HFF-Myc (cell line): Measurements from ENCODE around the gene VPS26C.

ENCODE experiments used
- DNase-seq: peaks from one replicate; pipeline ENCODE4 v3.0.0-alpha.2; 2011; ENCODE audit warnings: low read depth; ENCODE audit errors: extremely low read depth
- H3K4me3 ChIP-seq: replicated peaks from 2 replicates; pipeline ENCODE4 v1.5.1; 2011; ENCODE audit warnings: low read depth, mild to moderate bottlenecking, control low read depth, low read length
- TF ChIP-seq, protein P1 (sequence below): IDR thresholded peaks from 2 replicates; pipeline ENCODE4 v1.5.1; 2012; ENCODE audit warnings: mild to moderate bottlenecking, low read depth, low read length, control low read depth; ENCODE audit errors: missing control alignments

Gene VPS26C

GRCh38 chr21:37240978-37241377, 26.2 kb downstream of the VPS26C start:
- no peak overlapping the region for H3K4me3 ChIP-seq
- TF ChIP-seq, protein P1, sequence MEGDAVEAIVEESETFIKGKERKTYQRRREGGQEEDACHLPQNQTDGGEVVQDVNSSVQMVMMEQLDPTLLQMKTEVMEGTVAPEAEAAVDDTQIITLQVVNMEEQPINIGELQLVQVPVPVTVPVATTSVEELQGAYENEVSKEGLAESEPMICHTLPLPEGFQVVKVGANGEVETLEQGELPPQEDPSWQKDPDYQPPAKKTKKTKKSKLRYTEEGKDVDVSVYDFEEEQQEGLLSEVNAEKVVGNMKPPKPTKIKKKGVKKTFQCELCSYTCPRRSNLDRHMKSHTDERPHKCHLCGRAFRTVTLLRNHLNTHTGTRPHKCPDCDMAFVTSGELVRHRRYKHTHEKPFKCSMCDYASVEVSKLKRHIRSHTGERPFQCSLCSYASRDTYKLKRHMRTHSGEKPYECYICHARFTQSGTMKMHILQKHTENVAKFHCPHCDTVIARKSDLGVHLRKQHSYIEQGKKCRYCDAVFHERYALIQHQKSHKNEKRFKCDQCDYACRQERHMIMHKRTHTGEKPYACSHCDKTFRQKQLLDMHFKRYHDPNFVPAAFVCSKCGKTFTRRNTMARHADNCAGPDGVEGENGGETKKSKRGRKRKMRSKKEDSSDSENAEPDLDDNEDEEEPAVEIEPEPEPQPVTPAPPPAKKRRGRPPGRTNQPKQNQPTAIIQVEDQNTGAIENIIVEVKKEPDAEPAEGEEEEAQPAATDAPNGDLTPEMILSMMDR: no peak
- DNase-seq: no peak

GRCh38 chr21:37237764-37238163, 29.4 kb downstream of the VPS26C start:
- DNase-seq: no peak
- TF ChIP-seq, protein P1: no peak
- H3K4me3 ChIP-seq: no peak overlapping the region

GRCh38 chr21:37237346-37237745, 29.8 kb downstream of the VPS26C start:
- TF ChIP-seq, protein P1: no peak
- no peak for DNase-seq
- no peak overlapping the region for H3K4me3 ChIP-seq

DNA sequence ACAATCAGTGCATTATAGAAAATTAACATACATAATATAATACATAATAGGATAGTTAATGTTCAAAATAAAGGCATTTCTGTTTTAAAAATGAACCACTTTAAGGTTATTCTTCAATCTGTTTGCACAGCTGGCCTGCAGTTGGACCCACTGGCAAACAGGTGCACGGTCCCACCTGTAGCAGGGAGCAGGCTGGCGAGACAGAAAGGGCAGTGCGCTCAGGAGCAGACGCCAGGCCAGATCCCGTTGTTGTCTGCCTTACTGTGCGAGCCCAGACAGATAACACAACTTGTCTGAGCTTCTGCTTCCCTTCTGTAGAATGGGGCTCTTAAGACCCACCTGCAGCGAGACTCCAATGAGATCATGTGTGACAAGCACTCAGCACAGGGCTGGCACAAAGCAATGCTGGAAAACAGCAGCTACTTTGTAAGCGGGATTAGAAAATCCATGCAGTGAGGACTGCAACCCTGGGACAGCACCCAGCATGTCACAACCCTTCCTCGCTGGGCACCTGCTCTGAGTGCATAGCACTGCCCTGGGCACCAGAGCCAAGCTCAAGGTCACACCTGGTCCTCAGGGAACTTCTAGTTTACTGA, 33.5 kb downstream of the VPS26C start:
- no peak overlapping the region for H3K4me3 ChIP-seq
- no peak for DNase-seq
- TF ChIP-seq, protein P1: no peak

GRCh38 chr21:37232274-37233018, 34.7 kb downstream of the VPS26C start:
- DNase-seq: no peak
- no peak overlapping the region for H3K4me3 ChIP-seq
- TF ChIP-seq, protein P1: no peak

- H3K4me3 ChIP-seq: no peak overlapping the region
- no peak for DNase-seq
- TF ChIP-seq, protein P1: no peak
These were observed 35.5 kb downstream of the VPS26C start for GRCh38 chr21:37231671-37232070.

- no peak overlapping the region for H3K4me3 ChIP-seq
- no peak for DNase-seq
- TF ChIP-seq, protein P1: no peak
These were observed 35.9 kb downstream of the VPS26C start for GRCh38 chr21:37231249-37231645.
